ENCODE results near the gene ZFP36L1. TPM values are rescaled to one million over a fixed set of nuclear protein-coding genes. Genes with fewer than 3 reads are reported as not detected.

The ZFP36L1 gene
- total and polyA plus RNA-seq, 2 of the 13 experiments (the other 11 are each of a cell fraction or from before 2014, with no cell fraction given) = 7.4 to 10.2 TPM

DNA sequence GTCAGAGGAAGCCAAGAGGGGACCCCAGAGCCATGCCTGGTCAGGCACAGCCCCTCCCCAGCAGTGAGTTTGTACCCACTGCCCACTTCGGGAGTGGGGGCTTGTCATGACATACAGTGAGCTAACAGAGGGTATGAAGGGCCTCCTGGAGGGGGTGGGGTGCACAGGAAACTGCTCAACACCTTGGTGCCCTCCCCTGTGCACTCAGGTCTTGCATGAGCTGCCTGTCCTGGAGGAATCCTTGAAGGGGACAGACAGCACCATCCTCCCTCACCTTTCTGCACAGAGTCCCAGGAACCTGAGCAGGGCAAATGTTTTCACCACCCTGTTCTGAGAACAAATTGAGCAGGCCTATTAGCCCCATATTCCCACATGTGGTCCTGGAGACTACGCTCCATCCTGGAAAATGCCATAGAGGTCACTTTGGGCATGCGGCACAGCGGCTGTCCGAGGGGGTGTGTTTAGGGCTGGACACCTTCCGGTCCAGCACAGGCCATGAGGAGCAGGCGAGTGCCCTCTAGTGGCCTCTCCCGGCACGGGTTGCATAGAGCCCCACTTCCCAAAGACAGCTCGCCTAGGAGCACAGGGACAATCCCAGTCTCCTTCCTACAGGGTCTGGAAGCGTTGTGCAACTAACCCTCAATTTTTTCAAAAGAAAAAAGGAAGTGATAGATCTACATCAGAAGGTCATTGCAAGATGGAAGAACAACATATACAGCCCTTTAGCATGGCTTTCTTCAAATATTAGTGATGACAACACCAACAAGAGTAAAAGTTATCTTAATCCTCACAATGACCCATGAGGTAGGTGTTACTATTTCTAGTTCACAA, 31.9 kb upstream of the ZFP36L1 start (continued):
- TF ChIP-seq, protein P1, sequence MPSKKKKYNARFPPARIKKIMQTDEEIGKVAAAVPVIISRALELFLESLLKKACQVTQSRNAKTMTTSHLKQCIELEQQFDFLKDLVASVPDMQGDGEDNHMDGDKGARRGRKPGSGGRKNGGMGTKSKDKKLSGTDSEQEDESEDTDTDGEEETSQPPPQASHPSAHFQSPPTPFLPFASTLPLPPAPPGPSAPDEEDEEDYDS (CRISPR knock-in tag; IDR thresholded peaks at IDR 0.05) = peak; percentile 70; the same call in 1 of the 2 replicates
- TF ChIP-seq EED (CRISPR knock-in tag; IDR thresholded peaks at IDR 0.05) (no peak), ZSCAN9 (CRISPR knock-in tag; IDR thresholded peaks at IDR 0.05; ENCODE audit: borderline replicate concordance) (peak; percentile 89), ZNF607 (CRISPR knock-in tag; IDR thresholded peaks at IDR 0.05; ENCODE audit: borderline replicate concordance) (peak; percentile 74; the same call in 1 of the 2 replicates), ZNF788 (CRISPR knock-in tag; IDR thresholded peaks at IDR 0.05; ENCODE audit: borderline replicate concordance) (no peak; the same call in 1 of the 2 replicates), MXD4 (CRISPR knock-in tag; IDR thresholded peaks at IDR 0.05) (peak; percentile 62; the same call in 1 of the 2 replicates), RFX3 (CRISPR knock-in tag; IDR thresholded peaks at IDR 0.05) (no peak), SIN3A (IDR thresholded peaks at IDR 0.05; ENCODE audit: borderline replicate concordance, low read depth, low read length) (0 out of 2 replicates have a peak, but pooled peaks have one; percentile 31), NR1H2 (CRISPR knock-in tag; IDR thresholded peaks at IDR 0.05; ENCODE audit: borderline replicate concordance, low read depth) (no peak), SMAD3 (CRISPR knock-in tag; IDR thresholded peaks at IDR 0.05) (peak; percentile 85; the same call in 1 of the 2 replicates), ESRRA (CRISPR knock-in tag; IDR thresholded peaks at IDR 0.05; ENCODE audit: low read depth) (peak; percentile 83), ATF1 (CRISPR knock-in tag; IDR thresholded peaks at IDR 0.05) (no peak), ZNF510 (CRISPR knock-in tag; IDR thresholded peaks at IDR 0.05; ENCODE audit: low read depth) (no peak), KMT2B (CRISPR knock-in tag; IDR thresholded peaks at IDR 0.05) (peak; percentile 74)
- TF ChIP-seq, protein P2, sequence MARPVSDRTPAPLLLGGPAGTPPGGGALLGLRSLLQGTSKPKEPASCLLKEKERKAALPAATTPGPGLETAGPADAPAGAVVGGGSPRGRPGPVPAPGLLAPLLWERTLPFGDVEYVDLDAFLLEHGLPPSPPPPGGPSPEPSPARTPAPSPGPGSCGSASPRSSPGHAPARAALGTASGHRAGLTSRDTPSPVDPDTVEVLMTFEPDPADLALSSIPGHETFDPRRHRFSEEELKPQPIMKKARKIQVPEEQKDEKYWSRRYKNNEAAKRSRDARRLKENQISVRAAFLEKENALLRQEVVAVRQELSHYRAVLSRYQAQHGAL (CRISPR knock-in tag; IDR thresholded peaks at IDR 0.05; ENCODE audit: not compliant biosample characterization) = no peak
- TF ChIP-seq, protein P3, sequence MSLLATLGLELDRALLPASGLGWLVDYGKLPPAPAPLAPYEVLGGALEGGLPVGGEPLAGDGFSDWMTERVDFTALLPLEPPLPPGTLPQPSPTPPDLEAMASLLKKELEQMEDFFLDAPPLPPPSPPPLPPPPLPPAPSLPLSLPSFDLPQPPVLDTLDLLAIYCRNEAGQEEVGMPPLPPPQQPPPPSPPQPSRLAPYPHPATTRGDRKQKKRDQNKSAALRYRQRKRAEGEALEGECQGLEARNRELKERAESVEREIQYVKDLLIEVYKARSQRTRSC (CRISPR knock-in tag; IDR thresholded peaks at IDR 0.05; ENCODE audit: low read depth) = no peak
- TF ChIP-seq, protein P4, sequence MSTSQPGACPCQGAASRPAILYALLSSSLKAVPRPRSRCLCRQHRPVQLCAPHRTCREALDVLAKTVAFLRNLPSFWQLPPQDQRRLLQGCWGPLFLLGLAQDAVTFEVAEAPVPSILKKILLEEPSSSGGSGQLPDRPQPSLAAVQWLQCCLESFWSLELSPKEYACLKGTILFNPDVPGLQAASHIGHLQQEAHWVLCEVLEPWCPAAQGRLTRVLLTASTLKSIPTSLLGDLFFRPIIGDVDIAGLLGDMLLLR (CRISPR knock-in tag; IDR thresholded peaks at IDR 0.05) = no peak; the same call in 1 of the 2 replicates
- TF ChIP-seq, protein P5, sequence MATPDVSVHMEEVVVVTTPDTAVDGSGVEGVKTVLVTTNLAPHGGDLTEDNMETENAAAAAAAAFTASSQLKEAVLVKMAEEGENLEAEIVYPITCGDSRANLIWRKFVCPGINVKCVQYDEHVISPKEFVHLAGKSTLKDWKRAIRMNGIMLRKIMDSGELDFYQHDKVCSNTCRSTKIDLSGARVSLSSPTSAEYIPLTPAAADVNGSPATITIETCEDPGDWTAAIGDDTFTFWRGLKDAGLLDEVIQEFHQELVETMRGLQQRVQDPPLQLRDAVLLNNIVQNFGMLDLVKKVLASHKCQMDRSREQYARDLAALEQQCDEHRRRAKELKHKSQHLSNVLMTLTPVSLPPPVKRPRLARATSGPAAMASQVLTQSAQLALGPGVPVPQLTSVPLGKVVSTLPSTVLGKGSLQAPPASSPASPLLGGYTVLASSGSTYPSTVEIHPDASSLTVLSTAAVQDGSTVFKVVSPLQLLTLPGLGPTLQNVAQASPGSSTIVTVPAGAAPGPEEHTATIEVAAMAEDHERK (CRISPR knock-in tag; IDR thresholded peaks at IDR 0.05; ENCODE audit: low read depth) = no peak
- TF ChIP-seq, protein P6, sequence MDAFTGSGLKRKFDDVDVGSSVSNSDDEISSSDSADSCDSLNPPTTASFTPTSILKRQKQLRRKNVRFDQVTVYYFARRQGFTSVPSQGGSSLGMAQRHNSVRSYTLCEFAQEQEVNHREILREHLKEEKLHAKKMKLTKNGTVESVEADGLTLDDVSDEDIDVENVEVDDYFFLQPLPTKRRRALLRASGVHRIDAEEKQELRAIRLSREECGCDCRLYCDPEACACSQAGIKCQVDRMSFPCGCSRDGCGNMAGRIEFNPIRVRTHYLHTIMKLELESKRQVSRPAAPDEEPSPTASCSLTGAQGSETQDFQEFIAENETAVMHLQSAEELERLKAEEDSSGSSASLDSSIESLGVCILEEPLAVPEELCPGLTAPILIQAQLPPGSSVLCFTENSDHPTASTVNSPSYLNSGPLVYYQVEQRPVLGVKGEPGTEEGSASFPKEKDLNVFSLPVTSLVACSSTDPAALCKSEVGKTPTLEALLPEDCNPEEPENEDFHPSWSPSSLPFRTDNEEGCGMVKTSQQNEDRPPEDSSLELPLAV (CRISPR knock-in tag; conservative IDR thresholded peaks at IDR 0.05; ENCODE audit: low read depth) = no peak
- TF ChIP-seq, protein P7, sequence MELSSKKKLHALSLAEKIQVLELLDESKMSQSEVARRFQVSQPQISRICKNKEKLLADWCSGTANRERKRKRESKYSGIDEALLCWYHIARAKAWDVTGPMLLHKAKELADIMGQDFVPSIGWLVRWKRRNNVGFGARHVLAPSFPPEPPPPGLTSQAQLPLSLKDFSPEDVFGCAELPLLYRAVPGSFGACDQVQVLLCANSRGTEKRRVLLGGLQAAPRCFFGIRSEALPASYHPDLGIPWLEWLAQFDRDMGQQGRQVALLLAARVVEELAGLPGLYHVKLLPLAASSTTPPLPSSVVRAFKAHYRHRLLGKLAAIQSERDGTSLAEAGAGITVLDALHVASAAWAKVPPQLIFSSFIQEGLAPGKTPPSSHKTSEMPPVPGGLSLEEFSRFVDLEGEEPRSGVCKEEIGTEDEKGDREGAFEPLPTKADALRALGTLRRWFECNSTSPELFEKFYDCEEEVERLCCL (CRISPR knock-in tag; IDR thresholded peaks at IDR 0.05; ENCODE audit: borderline replicate concordance) = no peak

All from HepG2 (cell line).